PC-3 (cell line): ENCODE measurements around the gene HACD1.

Experiments used
- EZH2 ChIP-seq: fragments of 300-600 bp; sonication (generic); IDR thresholded peaks from one replicate; pipeline ENCODE4 v1.6.1; 2017; ENCODE audit warnings: antibody characterized with exemption, mild to moderate bottlenecking, low read length; ENCODE audit not compliant: unreplicated experiment
- EZH2phosphoT487 ChIP-seq: fragments of 300-600 bp; sonication (generic); IDR thresholded peaks from 2 replicates; pipeline ENCODE4 v1.6.1; 2018; ENCODE audit warnings: mild to moderate bottlenecking, antibody characterized with exemption, low read length, borderline replicate concordance
- TF ChIP-seq, protein P1 (sequence below): fragments of 300-600 bp; sonication (generic); conservative IDR thresholded peaks from 2 replicates; pipeline ENCODE4 v1.5.1; 2017; ENCODE audit warnings: antibody characterized with exemption, low read depth, mild to moderate bottlenecking, low read length

GRCh38 chr10:17624996-17625395 is 7.8 kb upstream of the HACD1 start:
- TF ChIP-seq, protein P1, sequence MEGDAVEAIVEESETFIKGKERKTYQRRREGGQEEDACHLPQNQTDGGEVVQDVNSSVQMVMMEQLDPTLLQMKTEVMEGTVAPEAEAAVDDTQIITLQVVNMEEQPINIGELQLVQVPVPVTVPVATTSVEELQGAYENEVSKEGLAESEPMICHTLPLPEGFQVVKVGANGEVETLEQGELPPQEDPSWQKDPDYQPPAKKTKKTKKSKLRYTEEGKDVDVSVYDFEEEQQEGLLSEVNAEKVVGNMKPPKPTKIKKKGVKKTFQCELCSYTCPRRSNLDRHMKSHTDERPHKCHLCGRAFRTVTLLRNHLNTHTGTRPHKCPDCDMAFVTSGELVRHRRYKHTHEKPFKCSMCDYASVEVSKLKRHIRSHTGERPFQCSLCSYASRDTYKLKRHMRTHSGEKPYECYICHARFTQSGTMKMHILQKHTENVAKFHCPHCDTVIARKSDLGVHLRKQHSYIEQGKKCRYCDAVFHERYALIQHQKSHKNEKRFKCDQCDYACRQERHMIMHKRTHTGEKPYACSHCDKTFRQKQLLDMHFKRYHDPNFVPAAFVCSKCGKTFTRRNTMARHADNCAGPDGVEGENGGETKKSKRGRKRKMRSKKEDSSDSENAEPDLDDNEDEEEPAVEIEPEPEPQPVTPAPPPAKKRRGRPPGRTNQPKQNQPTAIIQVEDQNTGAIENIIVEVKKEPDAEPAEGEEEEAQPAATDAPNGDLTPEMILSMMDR, result no peak
- TF ChIP-seq EZH2phosphoT487 (no peak), EZH2 (no peak)
